Activated T-cell treated with anti-CD3 and anti-CD28 coated beads, Interleukin-2, amount 50 U/mL, for 72 hours (primary cell): ENCODE results near the gene ADCY1. TPM values are rescaled to one million over a fixed set of nuclear protein-coding genes. Genes with fewer than 3 reads are reported as not detected.

Experiments
- ATAC-seq, 2 donors: fragments of 150-1000 bp; cut with Tn5 transposase; replicated peaks in 1 of 2; 2 replicates each; pipeline ENCODE4 v1.10.0; 2021; ENCODE audit warnings: moderate library complexity in 2 of 2, mild to moderate bottlenecking in 1 of 2
- DNase-seq, 2 donors: peaks; one replicate each; pipeline ENCODE4 v3.0.0; 2021 to 2022; ENCODE audit warnings: mixed read lengths in 1 of 2
- H3K27ac Mint-ChIP-seq: one replicate; pipeline ENCODE4 v1.8.0; 2022; ENCODE audit warnings: mild to moderate bottlenecking, moderate library complexity, mixed read lengths
- H3K27me3 Mint-ChIP-seq: one replicate; pipeline ENCODE4 v1.8.0; 2022; ENCODE audit warnings: low read depth, mixed read lengths
- H3K36me3 Mint-ChIP-seq, 2 donors: one replicate each; pipeline ENCODE4 v1.8.0; 2022; ENCODE audit warnings: mixed read lengths in 2 of 2, mild to moderate bottlenecking in 1 of 2; ENCODE audit not compliant: insufficient read depth in 2 of 2
- H3K4me1 Mint-ChIP-seq: one replicate; pipeline ENCODE4 v1.8.0; 2022; ENCODE audit warnings: low read depth, mixed read lengths
- H3K4me3 Mint-ChIP-seq, 2 donors: one replicate each; pipeline ENCODE4 v1.8.0; 2022; ENCODE audit warnings: mild to moderate bottlenecking in 2 of 2, mixed read lengths in 2 of 2, moderate library complexity in 2 of 2
- H3K9me3 Mint-ChIP-seq, 2 donors: one replicate each; pipeline ENCODE4 v1.8.0; 2022; ENCODE audit warnings: mixed read lengths in 2 of 2
- total RNA-seq, 2 donors: library from RNA; stranded (reverse); gene quantifications; one replicate each; pipeline ENCODE4 v1.2.3, GENCODE V29; 2022

Gene ADCY1
- total RNA-seq, 2 donors from 2014 or later = 52.3 to 58.9 TPM

DNA sequence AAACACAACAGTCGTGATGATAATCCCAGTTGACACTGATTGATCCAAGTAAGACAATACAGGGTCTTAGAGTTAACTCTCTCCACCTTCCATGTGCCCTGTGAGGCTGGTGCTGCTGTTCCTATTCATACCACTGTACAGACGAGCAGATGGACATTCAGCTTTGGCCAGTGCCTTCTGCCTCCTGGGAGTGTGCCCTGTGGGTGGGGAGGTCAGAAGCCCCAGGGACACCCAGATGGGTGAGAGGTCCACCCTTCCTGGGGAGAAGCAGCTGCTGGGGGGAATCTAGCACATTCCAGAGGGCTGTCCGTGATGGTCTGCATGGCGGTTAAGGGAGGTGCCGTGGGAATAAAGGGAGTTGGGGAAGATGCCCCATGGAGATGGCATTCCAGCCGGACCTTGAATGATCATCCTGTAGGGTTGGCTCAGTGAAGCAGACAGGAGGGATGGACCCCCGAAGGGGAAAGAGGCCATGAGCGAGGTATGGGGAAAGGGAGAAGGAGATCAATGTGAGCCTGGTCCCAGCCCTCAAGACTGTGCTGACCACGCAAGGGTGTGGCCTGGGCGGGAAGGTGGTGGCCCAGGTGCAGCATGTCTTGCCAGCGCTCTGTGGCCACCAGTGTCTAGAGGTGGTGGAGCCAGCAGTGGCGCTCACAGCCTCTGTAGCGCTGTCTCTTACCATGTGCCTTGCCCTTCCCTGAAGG, 74.0 kb downstream of the ADCY1 start:
- ATAC-seq (no peak), DNase-seq (no peak)
- H3K9me3 Mint-ChIP-seq = no peaks in the 10 kb centered on the region
- H3K27ac Mint-ChIP-seq = no peak overlapping the region
- H3K4me1 Mint-ChIP-seq = no peaks in the 10 kb centered on the region
- no peak overlapping the region for H3K4me3 Mint-ChIP-seq
- no peaks in the 10 kb centered on the region for H3K36me3 Mint-ChIP-seq
- no peaks in the 10 kb centered on the region for H3K27me3 Mint-ChIP-seq

DNA sequence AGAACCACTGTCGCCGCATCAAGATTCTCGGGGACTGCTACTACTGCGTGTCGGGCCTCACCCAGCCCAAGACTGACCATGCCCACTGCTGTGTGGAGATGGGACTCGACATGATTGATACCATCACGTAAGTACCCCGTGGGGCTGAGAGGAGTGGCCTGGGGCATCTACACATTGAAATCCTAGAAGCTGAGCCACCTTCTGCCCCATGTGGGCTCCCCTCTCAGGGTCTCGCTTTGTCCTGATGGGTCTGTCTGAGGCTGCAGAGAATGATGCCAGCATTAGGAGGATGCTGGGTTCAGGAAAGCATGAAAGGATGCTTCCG, 74.5 kb downstream of the ADCY1 start:
- H3K9me3 Mint-ChIP-seq = no peaks in the 10 kb centered on the region
- no peak for DNase-seq
- no peaks in the 10 kb centered on the region for H3K36me3 Mint-ChIP-seq
- H3K27ac Mint-ChIP-seq = no peak overlapping the region
- no peaks in the 10 kb centered on the region for H3K27me3 Mint-ChIP-seq
- H3K4me1 Mint-ChIP-seq = no peaks in the 10 kb centered on the region
- ATAC-seq = no peak
- H3K4me3 Mint-ChIP-seq = no peak overlapping the region

DNA sequence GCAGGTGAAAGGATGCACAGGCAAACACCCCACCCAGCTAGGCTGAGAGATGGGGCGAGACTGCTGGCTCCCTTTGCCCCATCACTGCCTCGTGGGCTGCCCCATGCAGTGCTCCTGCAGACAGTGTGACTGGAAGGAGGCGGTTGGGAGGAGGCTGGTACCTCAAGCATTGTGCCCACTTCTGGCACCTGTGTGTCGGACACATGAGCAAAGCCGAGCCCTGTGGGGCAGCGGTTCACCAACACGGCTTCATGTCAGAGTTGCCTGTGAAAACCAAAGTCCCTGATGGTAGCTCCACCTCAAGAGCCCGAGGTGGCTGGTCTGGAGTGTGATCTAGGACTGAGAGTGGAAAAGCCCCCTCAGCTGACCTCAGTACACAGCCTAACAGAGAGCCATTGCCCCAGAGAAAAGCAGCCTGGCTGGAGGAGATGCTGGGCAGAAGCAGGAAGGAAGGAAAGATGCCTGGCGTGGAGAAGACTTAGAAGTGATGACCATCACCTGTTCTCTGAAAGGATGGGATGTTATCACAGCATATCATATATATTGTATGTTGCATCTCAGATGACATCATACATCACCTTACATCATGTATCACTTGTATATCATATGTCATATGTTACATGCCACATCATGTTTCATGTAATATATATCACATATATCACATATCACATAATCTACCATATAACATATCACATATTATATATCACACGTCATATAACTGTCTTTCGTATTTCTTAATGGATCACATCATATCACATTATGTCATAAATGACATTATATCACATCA, 75.6 kb downstream of the ADCY1 start:
- Mint-ChIP-seq H3K27ac (no peak overlapping the region), H3K4me1 (no peaks in the 10 kb centered on the region), H3K4me3 (no peak overlapping the region), H3K27me3 (no peaks in the 10 kb centered on the region), H3K36me3 (no peaks in the 10 kb centered on the region), H3K9me3 (no peaks in the 10 kb centered on the region)
- DNase-seq (no peak), ATAC-seq (no peak)

DNA sequence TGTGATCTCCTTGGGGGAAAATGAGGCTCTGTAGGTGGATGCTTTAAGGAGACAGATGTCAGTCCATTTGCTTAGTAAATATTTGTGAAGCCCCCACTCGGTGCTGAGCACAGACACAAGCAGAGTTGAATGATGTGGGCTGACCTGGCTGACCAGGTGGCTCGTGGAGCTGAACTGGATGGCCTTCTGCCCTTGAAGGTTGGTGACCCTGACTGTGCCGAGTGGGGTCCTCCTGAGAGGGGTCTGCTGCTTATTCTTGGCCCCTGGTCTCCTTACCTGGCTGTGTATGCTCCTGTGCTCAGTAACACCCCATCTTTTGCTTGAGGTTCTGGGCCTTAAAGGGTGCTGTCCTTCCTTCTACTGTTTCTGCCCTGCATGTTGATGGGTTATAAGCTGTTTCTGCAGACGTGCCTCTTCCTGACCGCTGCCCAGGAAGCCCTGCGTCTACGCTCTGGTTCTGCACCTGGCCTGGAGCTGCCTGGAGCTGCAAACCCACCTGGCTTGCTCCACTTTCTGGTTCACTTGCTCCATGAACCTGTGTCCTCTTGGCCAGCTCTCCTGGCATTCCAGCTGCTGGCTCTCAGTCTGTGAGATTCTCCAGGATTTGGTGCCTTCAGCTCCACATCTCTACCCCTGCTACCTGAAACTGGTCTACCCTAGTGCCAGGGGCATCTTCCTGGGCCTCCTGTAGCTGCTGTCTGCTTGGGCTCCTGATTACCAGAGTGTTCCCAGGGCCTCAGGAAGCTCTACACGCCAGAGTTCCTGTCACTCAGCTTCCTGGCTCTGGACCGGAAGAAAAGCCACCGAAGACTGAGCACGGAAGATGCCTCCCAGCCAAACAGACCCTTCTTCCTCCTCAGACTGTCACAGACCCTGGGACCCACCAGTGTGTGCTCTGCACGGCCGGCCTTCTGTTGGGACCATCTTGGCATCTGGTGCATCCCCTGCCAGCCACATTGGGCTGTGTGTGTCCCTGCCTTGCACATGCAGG, 76.5 kb downstream of the ADCY1 start:
- H3K4me1 Mint-ChIP-seq = no peaks in the 10 kb centered on the region
- H3K4me3 Mint-ChIP-seq = no peak overlapping the region
- H3K9me3 Mint-ChIP-seq = no peaks in the 10 kb centered on the region
- H3K27me3 Mint-ChIP-seq = no peaks in the 10 kb centered on the region
- DNase-seq (no peak), ATAC-seq (no peak)
- no peaks in the 10 kb centered on the region for H3K36me3 Mint-ChIP-seq
- H3K27ac Mint-ChIP-seq = no peak overlapping the region

DNA sequence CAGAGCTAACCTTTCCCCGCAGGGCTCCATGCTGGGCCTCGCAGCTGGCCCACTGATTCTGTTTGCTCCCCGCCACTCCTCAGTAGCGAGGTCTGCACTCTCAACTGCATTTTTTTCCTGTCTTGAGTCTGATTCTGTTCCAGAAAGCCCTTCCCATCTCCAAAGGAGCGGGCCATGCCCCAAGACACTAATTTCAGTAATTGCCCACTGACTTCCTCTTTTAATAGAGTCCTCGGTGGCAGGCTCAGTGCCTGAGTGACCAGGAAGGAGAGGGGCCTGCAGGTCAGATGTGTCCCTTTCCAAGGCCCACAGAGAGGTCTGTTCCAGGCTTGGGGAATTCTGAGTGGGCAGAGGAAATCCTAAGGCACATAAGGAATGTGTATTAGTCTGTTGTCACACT, 77.4 kb downstream of the ADCY1 start:
- ATAC-seq (no peak), DNase-seq (no peak)
- Mint-ChIP-seq H3K27ac (no peak overlapping the region), H3K9me3 (no peaks in the 10 kb centered on the region), H3K36me3 (no peaks in the 10 kb centered on the region), H3K27me3 (no peaks in the 10 kb centered on the region), H3K4me3 (no peak overlapping the region), H3K4me1 (no peaks in the 10 kb centered on the region)

DNA sequence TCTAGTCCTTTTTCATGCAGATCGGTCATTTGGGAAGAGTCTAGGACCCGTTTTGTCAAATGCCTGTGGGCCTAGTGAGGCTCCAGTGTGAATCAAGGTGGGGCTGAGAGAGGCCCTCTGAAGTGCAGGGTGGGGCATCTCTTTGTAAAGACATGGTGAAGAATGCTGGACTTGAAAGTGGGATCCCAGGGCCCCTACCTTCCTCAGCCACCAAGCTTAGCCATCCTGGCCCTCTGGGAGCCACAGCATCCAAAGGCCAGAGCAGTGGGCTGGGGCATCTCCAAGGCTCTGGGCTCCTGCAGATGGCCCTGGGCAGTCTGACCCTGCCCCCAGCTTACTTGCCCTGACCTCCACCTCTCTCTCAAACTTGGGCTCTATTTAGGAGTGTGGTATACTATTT, 78.5 kb downstream of the ADCY1 start:
- ATAC-seq (no peak), DNase-seq (no peak)
- Mint-ChIP-seq H3K36me3 (no peaks in the 10 kb centered on the region), H3K27me3 (no peaks in the 10 kb centered on the region), H3K4me3 (no peak overlapping the region), H3K4me1 (no peaks in the 10 kb centered on the region), H3K27ac (no peak overlapping the region), H3K9me3 (no peaks in the 10 kb centered on the region)

DNA sequence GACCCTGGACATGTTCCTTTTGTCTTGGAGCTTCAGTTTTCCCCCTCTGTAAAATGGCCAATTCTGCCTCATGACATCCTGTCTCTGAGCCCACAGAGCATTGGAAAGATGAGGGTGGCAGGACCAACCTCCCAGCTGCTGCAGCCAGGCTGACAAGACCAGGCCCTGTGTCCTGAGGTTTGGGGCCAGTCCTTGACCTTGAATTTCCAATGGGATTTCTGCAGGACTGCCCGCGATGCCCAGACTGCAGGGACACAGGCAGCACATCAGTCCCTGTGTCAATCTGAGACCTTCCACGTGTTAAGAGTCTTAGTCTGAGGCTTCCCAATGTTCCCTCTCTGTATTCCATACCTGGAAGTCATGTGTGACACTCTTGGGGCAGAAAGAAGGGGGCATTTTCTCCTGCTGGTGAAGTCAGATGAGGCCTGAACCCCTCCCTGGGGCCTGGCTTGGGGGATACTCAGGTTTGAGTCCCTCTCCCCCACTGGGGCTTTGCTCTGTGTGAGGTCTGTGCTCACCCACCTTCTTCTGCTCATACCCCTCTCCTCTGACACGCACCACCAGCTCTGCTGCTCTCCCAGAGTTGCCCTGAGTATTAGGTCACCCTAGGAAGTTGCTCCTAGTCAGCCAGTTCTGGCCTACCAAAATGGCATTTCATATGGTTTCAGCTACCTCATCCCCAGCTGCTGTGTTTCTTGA, 79.2 kb downstream of the ADCY1 start:
- ATAC-seq (no peak), DNase-seq (no peak)
- H3K36me3 Mint-ChIP-seq = no peaks in the 10 kb centered on the region
- no peaks in the 10 kb centered on the region for H3K27me3 Mint-ChIP-seq
- no peak overlapping the region for H3K27ac Mint-ChIP-seq
- H3K9me3 Mint-ChIP-seq = no peaks in the 10 kb centered on the region
- H3K4me1 Mint-ChIP-seq = no peaks in the 10 kb centered on the region
- no peak overlapping the region for H3K4me3 Mint-ChIP-seq

DNA sequence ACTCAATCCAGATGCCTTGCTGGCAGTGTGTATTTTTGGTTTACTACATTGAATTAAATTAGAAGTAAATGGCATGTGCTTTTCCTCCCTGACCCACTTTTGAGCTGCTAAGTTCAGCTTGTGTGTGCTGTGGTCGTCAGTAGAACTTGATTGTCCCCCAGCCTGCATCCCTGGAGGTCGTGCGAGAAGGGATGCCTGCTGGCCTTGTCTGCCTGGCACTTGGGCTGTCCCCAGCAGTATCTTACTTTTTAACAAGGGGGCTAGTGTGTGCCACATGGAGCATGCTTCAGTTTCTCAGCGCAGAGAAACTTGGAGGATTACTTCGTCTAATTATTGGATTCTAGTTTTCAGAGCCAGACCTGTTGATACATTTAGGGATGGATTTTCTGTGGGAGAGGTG, 80.2 kb downstream of the ADCY1 start:
- Mint-ChIP-seq H3K27me3 (no peaks in the 10 kb centered on the region), H3K9me3 (no peaks in the 10 kb centered on the region), H3K4me3 (no peak overlapping the region), H3K36me3 (no peaks in the 10 kb centered on the region), H3K27ac (no peak overlapping the region), H3K4me1 (no peaks in the 10 kb centered on the region)
- no peak for ATAC-seq
- DNase-seq = no peak

DNA sequence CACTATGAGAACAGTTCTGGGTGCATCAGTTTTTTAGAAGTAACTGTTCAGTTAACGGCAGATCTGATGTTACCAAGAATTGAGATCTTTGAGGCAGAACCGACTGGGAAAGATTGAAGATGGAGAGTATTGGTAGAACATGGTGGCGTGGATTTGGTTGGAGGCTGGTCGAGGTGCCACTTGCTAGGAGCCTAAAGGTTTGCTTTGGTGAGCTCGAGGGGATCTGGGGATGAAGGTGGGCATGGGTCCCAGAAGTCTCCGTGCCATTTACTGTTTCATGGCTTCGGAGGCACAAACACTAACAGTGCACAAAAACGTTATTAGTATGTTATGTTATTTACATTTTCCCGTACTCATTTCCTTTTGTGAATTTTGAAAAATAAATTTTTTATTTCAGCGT, 81.4 kb downstream of the ADCY1 start:
- H3K27ac Mint-ChIP-seq = no peak overlapping the region
- H3K4me1 Mint-ChIP-seq = no peaks in the 10 kb centered on the region
- DNase-seq (no peak), ATAC-seq (no peak)
- H3K27me3 Mint-ChIP-seq = no peaks in the 10 kb centered on the region
- no peaks in the 10 kb centered on the region for H3K9me3 Mint-ChIP-seq
- H3K36me3 Mint-ChIP-seq = no peaks in the 10 kb centered on the region
- no peak overlapping the region for H3K4me3 Mint-ChIP-seq

DNA sequence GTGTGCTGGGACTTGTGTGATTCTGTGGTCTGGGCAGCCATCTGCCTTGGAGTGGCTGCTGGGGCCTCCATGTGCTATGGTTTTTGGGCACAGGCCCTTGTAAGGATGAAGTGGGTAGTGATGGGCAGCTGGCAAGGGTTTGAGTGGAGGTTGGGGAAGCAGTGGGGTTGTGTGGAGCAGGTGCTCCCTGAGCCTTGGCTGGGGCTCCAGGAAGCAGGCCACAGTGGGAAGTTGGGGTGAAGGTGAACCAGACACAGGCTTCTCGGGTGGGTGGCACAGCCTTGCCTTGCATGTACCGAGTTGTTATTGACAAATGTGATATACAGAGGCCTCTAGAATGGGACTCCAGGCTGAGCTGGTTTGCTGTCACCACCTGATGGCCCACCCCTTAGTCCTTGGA, 82.3 kb downstream of the ADCY1 start:
- ATAC-seq = no peak
- H3K4me3 Mint-ChIP-seq = no peak overlapping the region
- H3K27me3 Mint-ChIP-seq = no peaks in the 10 kb centered on the region
- no peaks in the 10 kb centered on the region for H3K4me1 Mint-ChIP-seq
- no peak overlapping the region for H3K27ac Mint-ChIP-seq
- DNase-seq = no peak
- no peaks in the 10 kb centered on the region for H3K9me3 Mint-ChIP-seq
- no peaks in the 10 kb centered on the region for H3K36me3 Mint-ChIP-seq

DNA sequence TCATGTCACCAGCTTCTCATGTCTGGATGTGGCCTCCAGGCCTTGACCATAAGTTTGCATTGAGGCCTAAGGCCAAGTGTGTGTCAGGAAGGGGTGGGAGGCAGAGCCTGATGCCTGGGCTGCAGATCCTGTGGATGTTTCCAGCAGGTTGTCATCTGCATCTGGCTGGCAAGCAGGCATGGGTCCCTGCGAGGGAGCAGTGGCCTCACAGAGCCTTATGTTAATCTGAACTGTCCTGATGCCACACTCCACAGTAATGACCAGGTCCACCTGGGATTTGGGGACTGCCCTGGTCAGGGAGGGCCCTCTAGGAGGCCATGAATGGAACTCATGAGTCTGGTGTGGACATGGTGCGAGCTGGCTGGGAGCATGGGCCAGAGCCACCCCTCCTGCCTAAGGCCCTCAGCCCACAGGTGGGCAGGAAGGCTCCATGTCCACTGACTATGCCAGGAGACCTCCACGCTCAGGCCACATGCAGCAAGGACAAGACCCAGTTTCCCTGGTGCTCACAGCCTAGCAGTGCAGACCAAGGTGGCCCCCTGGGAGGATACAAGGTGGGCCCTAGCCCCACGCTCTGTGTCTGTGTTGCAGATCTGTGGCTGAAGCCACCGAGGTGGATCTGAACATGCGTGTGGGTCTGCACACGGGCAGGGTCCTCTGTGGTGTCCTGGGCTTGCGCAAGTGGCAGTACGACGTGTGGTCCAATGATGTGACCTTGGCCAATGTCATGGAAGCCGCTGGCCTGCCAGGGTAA, 83.1 kb downstream of the ADCY1 start:
- H3K4me1 Mint-ChIP-seq = no peaks in the 10 kb centered on the region
- no peak overlapping the region for H3K27ac Mint-ChIP-seq
- no peak for DNase-seq
- no peaks in the 10 kb centered on the region for H3K27me3 Mint-ChIP-seq
- no peak for ATAC-seq
- no peaks in the 10 kb centered on the region for H3K9me3 Mint-ChIP-seq
- no peak overlapping the region for H3K4me3 Mint-ChIP-seq
- no peaks in the 10 kb centered on the region for H3K36me3 Mint-ChIP-seq

DNA sequence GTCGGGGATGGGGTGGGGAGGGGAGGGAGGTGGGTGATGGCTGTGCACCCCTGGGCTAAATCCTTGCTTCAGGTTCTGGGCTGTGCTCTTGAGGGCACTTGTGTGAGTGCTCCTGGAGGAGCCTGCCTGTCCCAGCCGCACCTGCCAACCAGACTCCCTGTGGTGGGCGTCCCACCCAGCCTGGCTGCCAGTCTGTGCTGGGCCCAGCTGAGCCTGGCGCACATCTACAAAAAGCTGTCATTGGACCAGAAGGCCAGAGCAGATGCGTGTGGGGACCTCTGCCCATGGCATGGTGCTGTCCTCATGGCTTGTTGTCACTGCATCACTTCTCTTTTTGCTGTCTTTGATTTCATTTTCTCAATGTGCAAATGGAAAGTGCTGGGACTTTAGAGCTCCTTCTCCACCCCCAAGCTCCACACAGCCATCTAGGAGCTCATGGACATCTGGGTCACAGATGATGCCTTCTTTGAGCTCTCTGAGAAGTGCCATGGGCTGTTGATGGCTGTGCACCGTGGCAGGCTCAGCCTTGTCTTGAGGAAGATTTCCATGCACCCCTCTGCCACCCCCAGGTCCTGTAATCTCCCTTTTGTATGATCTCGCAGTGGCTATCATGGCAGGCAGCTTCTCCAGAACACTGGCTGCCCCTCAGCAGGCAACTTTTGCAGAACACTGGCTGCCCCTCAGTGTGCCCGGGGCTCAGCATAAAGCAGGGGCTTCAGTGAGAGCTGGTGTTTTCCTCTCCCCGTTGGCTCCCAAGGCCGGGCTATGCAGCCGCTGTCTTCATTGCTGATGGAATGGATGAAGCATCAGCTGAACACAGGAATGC, 83.9 kb downstream of the ADCY1 start:
- no peak overlapping the region for H3K27ac Mint-ChIP-seq
- H3K36me3 Mint-ChIP-seq = no peaks in the 10 kb centered on the region
- ATAC-seq = no peak

More for the DNA sequence above, 83.9 kb downstream of the ADCY1 start:
- Mint-ChIP-seq H3K9me3 (no peaks in the 10 kb centered on the region), H3K4me1 (no peaks in the 10 kb centered on the region), H3K27me3 (no peaks in the 10 kb centered on the region), H3K4me3 (no peak overlapping the region)
- no peak for DNase-seq
